H9 (cell line): Measurements from ENCODE around the gene ATXN3L. TPM values are rescaled to one million over a fixed set of nuclear protein-coding genes. Genes with fewer than 3 reads are reported as not detected.

Experiments
- DNase-seq: peaks from one replicate; pipeline ENCODE4 v3.0.0-alpha.2; 2017
- H2AFZ ChIP-seq: one replicate; pipeline ENCODE4 v1.6.1; 2013; ENCODE audit warnings: mild to moderate bottlenecking, low read length, control low read depth, moderate library complexity
- H2AK5ac ChIP-seq: 2 replicates; pipeline ENCODE4 v1.6.1; 2013; ENCODE audit warnings: low read length, control low read depth, mixed read lengths; ENCODE audit not compliant: insufficient read length
- H2BK120ac ChIP-seq: one replicate; pipeline ENCODE4 v1.6.1; 2013; ENCODE audit warnings: low read depth, mild to moderate bottlenecking, low read length, control low read depth, inconsistent platforms; ENCODE audit not compliant: poor library complexity, severe bottlenecking
- H2BK12ac ChIP-seq: 2 replicates; pipeline ENCODE4 v1.6.1; 2013; ENCODE audit warnings: low read length, control low read depth, mixed read lengths, low read depth; ENCODE audit not compliant: insufficient read length
- H2BK15ac ChIP-seq: 2 replicates; pipeline ENCODE4 v1.6.1; 2013; ENCODE audit warnings: low read depth, low read length, control low read depth
- H2BK20ac ChIP-seq: one replicate; pipeline ENCODE4 v1.6.1; 2013; ENCODE audit warnings: low read depth, mild to moderate bottlenecking, low read length, control low read depth, inconsistent platforms; ENCODE audit not compliant: poor library complexity, severe bottlenecking
- H2BK5ac ChIP-seq: 2 replicates; pipeline ENCODE4 v1.6.1; 2013; ENCODE audit warnings: low read length, control low read depth, mixed read lengths; ENCODE audit not compliant: insufficient read length
- H3K14ac ChIP-seq: 2 replicates; pipeline ENCODE4 v1.6.1; 2013; ENCODE audit warnings: low read length, control low read depth; ENCODE audit not compliant: insufficient read depth
- H3K18ac ChIP-seq: 2 replicates; pipeline ENCODE4 v1.6.1; 2013; ENCODE audit warnings: low read depth, mild to moderate bottlenecking, mixed read lengths, low read length, control low read depth; ENCODE audit not compliant: insufficient read length
- H3K23ac ChIP-seq: 2 replicates; pipeline ENCODE4 v1.6.1; 2013; ENCODE audit warnings: low read length, control low read depth, mixed read lengths, low read depth; ENCODE audit not compliant: insufficient read length
- H3K23me2 ChIP-seq: 2 replicates; pipeline ENCODE4 v1.6.1; 2013; ENCODE audit warnings: low read depth, mild to moderate bottlenecking, mixed read lengths, low read length, control low read depth; ENCODE audit not compliant: insufficient read length, poor library complexity, severe bottlenecking
- H3K27ac ChIP-seq: 2 replicates; pipeline ENCODE4 v1.5.1; 2013; ENCODE audit warnings: low read length, control low read depth, mixed read lengths, low read depth; ENCODE audit not compliant: insufficient read length
- H3K27me3 ChIP-seq: 2 replicates; pipeline ENCODE4 v1.6.1; 2013; ENCODE audit warnings: low read length, control low read depth, inconsistent platforms; ENCODE audit not compliant: insufficient read depth
- H3K4ac ChIP-seq: 2 replicates; pipeline ENCODE4 v1.6.1; 2013; ENCODE audit warnings: low read depth, mild to moderate bottlenecking, control low read depth, inconsistent platforms, low read length, moderate library complexity
- H3K4me1 ChIP-seq: 2 replicates; pipeline ENCODE4 v1.6.1; 2013; ENCODE audit warnings: low read length, control low read depth, inconsistent platforms; ENCODE audit not compliant: insufficient read depth
- H3K4me2 ChIP-seq: 2 replicates; pipeline ENCODE4 v1.6.1; 2013; ENCODE audit warnings: low read length, control low read depth, mixed read lengths; ENCODE audit not compliant: insufficient read length, insufficient read depth
- H3K56ac ChIP-seq: 2 replicates; pipeline ENCODE4 v1.6.1; 2013; ENCODE audit warnings: low read depth, mild to moderate bottlenecking, mixed read lengths, low read length, control low read depth; ENCODE audit not compliant: insufficient read length
- H3K79me1 ChIP-seq: 2 replicates; pipeline ENCODE4 v1.6.1; 2013; ENCODE audit warnings: low read depth, mild to moderate bottlenecking, moderate library complexity, low read length, control low read depth, inconsistent platforms; ENCODE audit not compliant: insufficient read depth, poor library complexity, severe bottlenecking
- H3K79me2 ChIP-seq: 2 replicates; pipeline ENCODE4 v1.6.1; 2013; ENCODE audit warnings: low read length, control low read depth, inconsistent platforms; ENCODE audit not compliant: insufficient read depth
- H3K9ac ChIP-seq: 2 replicates; pipeline ENCODE4 v1.6.1; 2013; ENCODE audit warnings: low read length, control low read depth, mixed read lengths; ENCODE audit not compliant: insufficient read length; ENCODE audit errors: extremely low read depth
- H3K9me3 ChIP-seq: one replicate; pipeline ENCODE4 v1.6.1; 2013; ENCODE audit warnings: low read depth, low read length, inconsistent platforms; ENCODE audit not compliant: control insufficient read depth
- H3T11ph ChIP-seq: one replicate; pipeline ENCODE4 v1.6.1; 2013; ENCODE audit warnings: mild to moderate bottlenecking, low read length, control low read depth, inconsistent platforms
- H4K20me1 ChIP-seq: one replicate; pipeline ENCODE4 v1.6.1; 2013; ENCODE audit not compliant: control insufficient read depth, insufficient read length, insufficient read depth
- H4K5ac ChIP-seq: 2 replicates; pipeline ENCODE4 v1.6.1; 2013; ENCODE audit warnings: low read depth, mild to moderate bottlenecking, mixed read lengths, low read length, control low read depth; ENCODE audit not compliant: insufficient read length
- H4K8ac ChIP-seq: replicated peaks from 2 replicates; pipeline ENCODE4 v1.6.1; 2013; ENCODE audit warnings: low read length, control low read depth, mixed read lengths, low read depth; ENCODE audit not compliant: insufficient read length
- H4K91ac ChIP-seq: 2 replicates; pipeline ENCODE4 v1.6.1; 2013; ENCODE audit warnings: low read depth, mild to moderate bottlenecking, moderate library complexity, mixed read lengths, low read length, control low read depth; ENCODE audit not compliant: insufficient read length
- H3K27ac Mint-ChIP-seq, 3 experiments: 2 replicates in 2 of 3; 3 replicates in 1 of 3; pipeline ENCODE4 v1.8.0; 2020 to 2021; ENCODE audit warnings: mixed read lengths in 3 of 3, mild to moderate bottlenecking in 1 of 3, moderate library complexity in 1 of 3
- H3K27me3 Mint-ChIP-seq: 2 replicates; pipeline ENCODE4 v1.8.0; 2021; ENCODE audit warnings: low read depth, mild to moderate bottlenecking, moderate library complexity, mixed read lengths
- H3K36me3 Mint-ChIP-seq, 3 experiments: 2 replicates in 2 of 3; 3 replicates in 1 of 3; pipeline ENCODE4 v1.8.0; 2020 to 2021; ENCODE audit warnings: low read depth in 3 of 3, mixed read lengths in 3 of 3; ENCODE audit not compliant: insufficient read depth in 1 of 3
- H3K4me1 Mint-ChIP-seq, 2 experiments: 2 replicates each; pipeline ENCODE4 v1.8.0; 2020; ENCODE audit warnings: mixed read lengths in 2 of 2
- H3K4me3 Mint-ChIP-seq, 2 experiments: 2 replicates in 1 of 2; 3 replicates in 1 of 2; pipeline ENCODE4 v1.8.0; 2020 to 2021; ENCODE audit warnings: mild to moderate bottlenecking in 2 of 2, mixed read lengths in 2 of 2, moderate library complexity in 1 of 2
- H3K9me3 Mint-ChIP-seq, 2 experiments: 2 replicates in 1 of 2; 3 replicates in 1 of 2; pipeline ENCODE4 v1.8.0; 2020; ENCODE audit warnings: mild to moderate bottlenecking in 2 of 2, mixed read lengths in 2 of 2, moderate library complexity in 1 of 2
- WGBS: extraction: QIAGEN DNeasy Blood & Tissue Kit; methylation state at CpG from one replicate; pipeline ENCODE4 v1.1.7; 2013; ENCODE audit warnings: missing lambda C conversion rate, low lambda C conversion rate, mixed read lengths; ENCODE audit not compliant: insufficient read length; ENCODE audit errors: extremely low coverage; 5-methylcytosine and 5-hydroxymethylcytosine counted together
- total RNA-seq: library from RNA; stranded (reverse); gene quantifications from 2 replicates; pipeline ENCODE4 v1.2.1, GENCODE V29; 2021
- TF ChIP-seq, protein P1 (sequence below): fragments of 200-600 bp; sonication (generic); conservative IDR thresholded peaks from 3 replicates; pipeline ENCODE4 v1.8.0; 2021; ENCODE audit warnings: antibody characterized with exemption, mild to moderate bottlenecking

The ATXN3L gene
- total RNA-seq, 1 experiment from 2014 or later = not detected

DNA sequence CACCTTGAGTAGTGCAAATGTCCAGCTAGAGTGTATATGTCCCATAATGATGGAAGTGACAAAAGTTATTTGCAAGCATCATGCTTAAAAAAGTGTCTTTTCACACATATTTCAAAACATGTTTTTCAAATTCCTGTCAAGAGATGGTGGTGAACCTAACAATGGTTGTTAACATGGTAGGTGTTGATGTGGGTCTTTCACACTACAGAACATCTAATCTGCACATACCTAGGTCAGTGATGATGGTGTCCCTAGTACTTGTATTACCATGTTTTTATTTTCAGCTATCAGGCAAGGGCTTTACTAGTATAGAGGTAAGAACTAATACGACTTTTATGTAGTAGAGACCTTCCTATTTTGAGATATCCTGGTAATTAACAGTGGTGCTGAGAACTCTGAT, 3.4 kb upstream of the ATXN3L start:
- DNase-seq = no peak
- Mint-ChIP-seq H3K4me1 (no peaks in the 10 kb centered on the region), H3K9me3 (peaks cover 48 to 54% of the 10 kb centered on the region in 2 experiments; a peak in 4 of 5 replicates), H3K4me3 (no peak overlapping the region), H3K27me3 (no peaks in the 10 kb centered on the region), H3K36me3 (no peaks in the 10 kb centered on the region), H3K27ac (no peak overlapping the region)
- Histone ChIP-seq H2BK5ac (no peak overlapping the region), H3K9ac (no peak overlapping the region), H2AFZ (no peak overlapping the region), H2BK120ac (no peak overlapping the region), H2AK5ac (no peak overlapping the region), H3K23ac (no peak overlapping the region), H3K9me3 (peaks cover 2% of the 10 kb centered on the region), H3K4ac (no peak overlapping the region), H3K4me1 (no peaks in the 10 kb centered on the region), H3K4me2 (no peak overlapping the region), H4K8ac (no peak overlapping the region), H3K27ac (no peak overlapping the region), H3T11ph (no peak overlapping the region), H3K79me2 (no peaks in the 10 kb centered on the region), H3K79me1 (no peaks in the 10 kb centered on the region), H4K5ac (no peak overlapping the region), H3K18ac (no peak overlapping the region), H4K91ac (no peak overlapping the region), H3K56ac (no peak overlapping the region), H3K27me3 (no peaks in the 10 kb centered on the region), H3K23me2 (peaks cover 2% of the 10 kb centered on the region), H2BK15ac (no peak overlapping the region), H2BK12ac (no peak overlapping the region), H3K14ac (no peak overlapping the region), H4K20me1 (no peaks in the 10 kb centered on the region), H2BK20ac (no peak overlapping the region)
- WGBS = no CpG with 5 or more reads among the region's 1 CpG
- TF ChIP-seq, protein P1, sequence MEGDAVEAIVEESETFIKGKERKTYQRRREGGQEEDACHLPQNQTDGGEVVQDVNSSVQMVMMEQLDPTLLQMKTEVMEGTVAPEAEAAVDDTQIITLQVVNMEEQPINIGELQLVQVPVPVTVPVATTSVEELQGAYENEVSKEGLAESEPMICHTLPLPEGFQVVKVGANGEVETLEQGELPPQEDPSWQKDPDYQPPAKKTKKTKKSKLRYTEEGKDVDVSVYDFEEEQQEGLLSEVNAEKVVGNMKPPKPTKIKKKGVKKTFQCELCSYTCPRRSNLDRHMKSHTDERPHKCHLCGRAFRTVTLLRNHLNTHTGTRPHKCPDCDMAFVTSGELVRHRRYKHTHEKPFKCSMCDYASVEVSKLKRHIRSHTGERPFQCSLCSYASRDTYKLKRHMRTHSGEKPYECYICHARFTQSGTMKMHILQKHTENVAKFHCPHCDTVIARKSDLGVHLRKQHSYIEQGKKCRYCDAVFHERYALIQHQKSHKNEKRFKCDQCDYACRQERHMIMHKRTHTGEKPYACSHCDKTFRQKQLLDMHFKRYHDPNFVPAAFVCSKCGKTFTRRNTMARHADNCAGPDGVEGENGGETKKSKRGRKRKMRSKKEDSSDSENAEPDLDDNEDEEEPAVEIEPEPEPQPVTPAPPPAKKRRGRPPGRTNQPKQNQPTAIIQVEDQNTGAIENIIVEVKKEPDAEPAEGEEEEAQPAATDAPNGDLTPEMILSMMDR = no peak
